Vagina (tissue), 2 donors: ENCODE measurements around the gene AHDC1. TPM values are rescaled to one million over a fixed set of nuclear protein-coding genes. Genes with fewer than 3 reads are reported as not detected.
A peak's percentile ranks its signal among the peaks of the same experiment; 100 is the strongest.

Source experiments
- DNase-seq, 2 donors: peaks; one replicate each; pipeline ENCODE4 v3.0.0-alpha.2; 2017; ENCODE audit errors: extremely low spot score in 2 of 2
- H3K27ac ChIP-seq: fragments of 200-600 bp; sonication (generic); one replicate; pipeline ENCODE4 v1.5.1; 2019
- H3K27me3 ChIP-seq: fragments of 200-600 bp; sonication (generic); one replicate; pipeline ENCODE4 v1.5.1; 2019
- H3K36me3 ChIP-seq, 2 donors: fragments of 200-600 bp; sonication (generic); one replicate each; pipeline ENCODE4 v1.5.1; 2017 to 2019
- H3K4me1 ChIP-seq: fragments of 200-600 bp; sonication (generic); one replicate; pipeline ENCODE4 v1.5.1; 2019
- H3K4me3 ChIP-seq, 2 donors: fragments of 200-600 bp; sonication (generic); 1 replicate in 1 of 2; 2 replicates in 1 of 2; pipeline ENCODE4 v1.5.1; 2016 to 2019
- H3K9me3 ChIP-seq: fragments of 200-600 bp; sonication (generic); one replicate; pipeline ENCODE4 v1.5.1; 2019
- CTCF ChIP-seq, 3 experiments: fragments of 450-650 bp in 2 of 3; fragments of 200-600 bp in 1 of 3; sonication (generic) in 1 of 3; IDR thresholded peaks; one replicate each; pipeline ENCODE4 v1.5.1; 2017 to 2019; ENCODE audit warnings: antibody characterized with exemption in 3 of 3, mild to moderate bottlenecking in 2 of 3, moderate library complexity in 2 of 3
- POLR2A ChIP-seq, 2 donors: fragments of 450-650 bp; IDR thresholded peaks; one replicate each; pipeline ENCODE4 v1.6.1; 2017; ENCODE audit warnings: antibody characterized with exemption in 2 of 2, mild to moderate bottlenecking in 2 of 2, moderate library complexity in 2 of 2
- POLR2AphosphoS5 ChIP-seq, 2 donors: sonication (generic); formaldehyde crosslinking; IDR thresholded peaks; one replicate each; pipeline ENCODE4 v1.9.0; 2017; ENCODE audit warnings: antibody characterized with exemption in 2 of 2, mild to moderate bottlenecking in 2 of 2, low read depth in 1 of 2; ENCODE audit not compliant: insufficient read depth in 1 of 2
- intact Hi-C: fragments of 100-400 bp; cut with DNase I; formaldehyde crosslinking; loops from one replicate; pipeline ENCODE4 v1.15.1; 2023
- total RNA-seq: library from RNA; depleted of rRNA; stranded (reverse); fragments of >200 nt; gene quantifications from one replicate; pipeline ENCODE4 v1.2.3, GENCODE V29; 2016

The AHDC1 gene
- total RNA-seq, 1 donor from 2014 or later: 62.4 TPM

GRCh38 chr1:27588256-27589232, 15.4 kb downstream of the AHDC1 start:
- no peaks in the 10 kb centered on the region for H3K27me3 ChIP-seq
- no peaks in the 10 kb centered on the region for H3K36me3 ChIP-seq
- DNase-seq: no peak
- H3K4me3 ChIP-seq: no peak overlapping the region
- intact Hi-C loops: no loop called here
- peak overlapping the region; percentile 97 for H3K27ac ChIP-seq
- H3K4me1 ChIP-seq: peaks cover 59% of the 10 kb centered on the region
- H3K9me3 ChIP-seq: no peaks in the 10 kb centered on the region
- TF ChIP-seq POLR2A (IDR thresholded peaks at IDR 0.05): no peak
- TF ChIP-seq POLR2AphosphoS5 (IDR thresholded peaks at IDR 0.05; ENCODE audit: insufficient read depth in 1 of 2, low read depth in 1 of 2): no peak
- no peak for TF ChIP-seq CTCF (IDR thresholded peaks at IDR 0.05)

GRCh38 chr1:27585684-27586083, 18.3 kb downstream of the AHDC1 start:
- H3K27me3 ChIP-seq: no peaks in the 10 kb centered on the region
- no peak overlapping the region for H3K4me3 ChIP-seq
- H3K9me3 ChIP-seq: no peaks in the 10 kb centered on the region
- H3K36me3 ChIP-seq: no peaks in the 10 kb centered on the region
- H3K4me1 ChIP-seq: peaks cover 54% of the 10 kb centered on the region
- H3K27ac ChIP-seq: peak overlapping the region; percentile 12
- TF ChIP-seq CTCF (IDR thresholded peaks at IDR 0.05): no peak
- intact Hi-C loops: no loop called here
- no peak for DNase-seq

- Histone ChIP-seq H3K4me1 (peaks cover 50% of the 10 kb centered on the region), H3K4me3 (no peak overlapping the region), H3K27ac (peak overlapping the region; percentile 49), H3K27me3 (no peaks in the 10 kb centered on the region), H3K9me3 (no peaks in the 10 kb centered on the region), H3K36me3 (no peaks in the 10 kb centered on the region)
- intact Hi-C loops: no loop called here
- DNase-seq: no peak
- TF ChIP-seq CTCF (IDR thresholded peaks at IDR 0.05) (no peak), POLR2AphosphoS5 (IDR thresholded peaks at IDR 0.05; ENCODE audit: insufficient read depth in 1 of 2, low read depth in 1 of 2) (no peak), POLR2A (IDR thresholded peaks at IDR 0.05) (no peak)
Measured at GRCh38 chr1:27584453-27584852, 19.5 kb downstream of the AHDC1 start.

- Histone ChIP-seq H3K4me1 (peaks cover 49% of the 10 kb centered on the region), H3K4me3 (no peak overlapping the region), H3K27ac (peak overlapping the region; percentile 49), H3K27me3 (no peaks in the 10 kb centered on the region), H3K9me3 (no peaks in the 10 kb centered on the region), H3K36me3 (no peaks in the 10 kb centered on the region)
- no peak for DNase-seq
- intact Hi-C loops: no loop called here
- TF ChIP-seq POLR2AphosphoS5 (IDR thresholded peaks at IDR 0.05; ENCODE audit: insufficient read depth in 1 of 2, low read depth in 1 of 2) (no peak), CTCF (IDR thresholded peaks at IDR 0.05) (no peak), POLR2A (IDR thresholded peaks at IDR 0.05) (no peak)
Measured at GRCh38 chr1:27583479-27583878, 20.5 kb downstream of the AHDC1 start.

- DNase-seq: no peak
- intact Hi-C loops: no loop called here
- H3K27ac ChIP-seq: peak overlapping the region; percentile 65
Measured at GRCh38 chr1:27581823-27582243, 22.1 kb downstream of the AHDC1 start.

More at GRCh38 chr1:27581823-27582243, 22.1 kb downstream of the AHDC1 start:
- TF ChIP-seq CTCF (IDR thresholded peaks at IDR 0.05): no peak
- peak in 1 of 2 donors; percentile 31 for TF ChIP-seq POLR2AphosphoS5 (IDR thresholded peaks at IDR 0.05; ENCODE audit: insufficient read depth in 1 of 2, low read depth in 1 of 2)
- no peak for TF ChIP-seq POLR2A (IDR thresholded peaks at IDR 0.05)
- Histone ChIP-seq H3K36me3 (no peaks in the 10 kb centered on the region), H3K4me1 (peaks cover 61% of the 10 kb centered on the region), H3K27me3 (no peaks in the 10 kb centered on the region), H3K9me3 (no peaks in the 10 kb centered on the region), H3K4me3 (no peak overlapping the region)
